Stomach (tissue), 9 donors: ENCODE measurements around the gene ULBP1. TPM values are rescaled to one million over a fixed set of nuclear protein-coding genes. Genes with fewer than 3 reads are reported as not detected.
"Not testable (repeated sequence)": the region's sequence is repeated elsewhere in the genome, so short reads cannot be mapped to it uniquely, and the experiment has no call there.

Experiments used
- DNase-seq, 2 donors: peaks; one replicate each; pipeline versions ENCODE4 v3.0.0 to v3.0.0-alpha.2; 2013 to 2019
- H3K27ac ChIP-seq, 5 donors: fragments of 200-600 bp in 4 of 5; sonication (generic) in 4 of 5; one replicate each; pipeline ENCODE4 v1.5.1; 2013 to 2019; ENCODE audit warnings: mild to moderate bottlenecking in 1 of 5, moderate library complexity in 1 of 5
- H3K27me3 ChIP-seq, 3 donors: fragments of 200-600 bp; sonication (generic); one replicate each; pipeline ENCODE4 v1.5.1; 2017 to 2019; ENCODE audit warnings: mixed run types in 1 of 3
- H3K36me3 ChIP-seq, 4 donors: fragments of 200-600 bp; sonication (generic); 1 replicate in 3 of 4; 2 replicates in 1 of 4; pipeline ENCODE4 v1.5.1; 2016 to 2019
- H3K4me1 ChIP-seq, 4 donors: fragments of 200-600 bp; sonication (generic); one replicate each; pipeline ENCODE4 v1.5.1; 2016 to 2019
- H3K4me3 ChIP-seq, 4 donors: fragments of 200-600 bp; sonication (generic) in 3 of 4; one replicate each; pipeline ENCODE4 v1.5.1; 2016 to 2019; ENCODE audit warnings: mild to moderate bottlenecking in 1 of 4
- H3K9me3 ChIP-seq, 4 donors: fragments of 200-600 bp; sonication (generic); one replicate each; pipeline ENCODE4 v1.5.1; 2016 to 2019
- EP300 ChIP-seq: sonication (generic); formaldehyde crosslinking; IDR thresholded peaks from one replicate; pipeline ENCODE4 v1.6.1; 2017; ENCODE audit warnings: antibody characterized with exemption
- POLR2A ChIP-seq, 4 donors: fragments of 450-650 bp; IDR thresholded peaks; one replicate each; pipeline ENCODE4 v1.6.1; 2016; ENCODE audit warnings: antibody characterized with exemption in 4 of 4, control low read depth in 2 of 4, mild to moderate bottlenecking in 1 of 4, moderate library complexity in 1 of 4
- POLR2AphosphoS5 ChIP-seq, 3 donors: sonication (generic); formaldehyde crosslinking; IDR thresholded peaks; one replicate each; pipeline ENCODE4 v1.6.1; 2016; ENCODE audit warnings: antibody characterized with exemption in 3 of 3
- WGBS, 5 donors: extraction: QIAGEN DNeasy Blood & Tissue Kit in 3 of 5; methylation state at CpG; one replicate each; pipeline versions ENCODE4 v1.1.5 to v1.1.7; 2013 to 2018; 5-methylcytosine and 5-hydroxymethylcytosine counted together
- intact Hi-C: fragments of 100-400 bp; cut with DNase I; formaldehyde crosslinking; loops from one replicate; pipeline ENCODE4 v1.15.1; 2023; ENCODE audit warnings: low total_unique reads
- polyA plus RNA-seq, 3 donors: library from polyadenylated mRNA; stranded (reverse); fragments of 200-250 nt; gene quantifications; one replicate each; pipeline ENCODE4 v1.2.3, GENCODE V29; 2013
- total RNA-seq, 5 donors: library from RNA; depleted of rRNA; stranded (reverse); fragments of >200 nt; gene quantifications; one replicate each; pipeline versions ENCODE4 v1.1.0 to v1.2.3, GENCODE V29; 2014 to 2016
- TF ChIP-seq, protein P1 (sequence below), 7 experiments: fragments of 450-650 bp in 4 of 7; fragments of 200-600 bp in 3 of 7; sonication (generic) in 3 of 7; IDR thresholded peaks; one replicate each; pipeline ENCODE4 v1.5.1; 2016 to 2019; ENCODE audit warnings: antibody characterized with exemption in 7 of 7, control low read depth in 2 of 7, mild to moderate bottlenecking in 1 of 7
- donor health status: healthy with polysubstance abuse.
- donor health status: Bipolar disorder and iron deficiency.
- donor health status: healthy.

The ULBP1 gene
- total and polyA plus RNA-seq, 8 donors, result 0.03 to 1.3 TPM; not detected in 6

DNA sequence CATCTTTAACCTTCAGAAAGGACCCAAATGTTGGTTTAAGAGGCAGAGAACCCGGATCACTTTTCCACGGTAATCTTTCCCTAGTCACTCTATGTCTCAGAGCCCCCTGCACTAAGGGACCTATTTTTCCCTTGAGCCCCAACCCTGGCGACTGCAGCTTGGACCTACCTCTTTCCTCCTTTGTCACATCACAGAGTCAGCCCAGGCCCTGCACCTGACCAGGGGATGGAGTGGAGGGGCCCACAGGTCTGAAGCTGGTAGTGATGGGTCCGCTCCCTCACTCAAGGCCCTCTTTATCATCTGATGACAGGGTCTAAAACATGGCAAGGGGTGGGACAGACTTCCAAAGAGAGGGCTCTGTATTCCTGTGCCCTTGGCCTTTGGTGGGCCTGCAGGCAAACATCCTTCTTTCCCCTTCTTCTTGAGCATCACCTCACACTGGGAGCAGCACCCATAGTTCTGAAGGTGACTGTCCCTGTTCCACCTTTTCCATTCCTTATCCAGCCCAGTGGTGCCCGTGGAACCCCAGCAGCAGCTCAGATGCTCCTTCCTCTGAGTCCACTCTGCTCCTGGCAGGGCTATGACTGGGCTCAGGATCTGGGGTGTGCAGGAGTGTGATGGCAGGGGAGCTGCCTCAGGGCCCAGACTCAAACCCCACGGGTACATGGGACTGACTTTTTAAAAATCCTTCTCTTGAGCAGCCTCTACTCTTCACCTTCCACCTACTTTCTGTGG is 55.3 kb downstream of the ULBP1 start:
- H3K27me3 ChIP-seq, result peaks cover 12 to 61% (median 34%) of the 10 kb centered on the region in 3 donors
- H3K36me3 ChIP-seq, result no peaks in the 10 kb centered on the region
- TF ChIP-seq, protein P1, sequence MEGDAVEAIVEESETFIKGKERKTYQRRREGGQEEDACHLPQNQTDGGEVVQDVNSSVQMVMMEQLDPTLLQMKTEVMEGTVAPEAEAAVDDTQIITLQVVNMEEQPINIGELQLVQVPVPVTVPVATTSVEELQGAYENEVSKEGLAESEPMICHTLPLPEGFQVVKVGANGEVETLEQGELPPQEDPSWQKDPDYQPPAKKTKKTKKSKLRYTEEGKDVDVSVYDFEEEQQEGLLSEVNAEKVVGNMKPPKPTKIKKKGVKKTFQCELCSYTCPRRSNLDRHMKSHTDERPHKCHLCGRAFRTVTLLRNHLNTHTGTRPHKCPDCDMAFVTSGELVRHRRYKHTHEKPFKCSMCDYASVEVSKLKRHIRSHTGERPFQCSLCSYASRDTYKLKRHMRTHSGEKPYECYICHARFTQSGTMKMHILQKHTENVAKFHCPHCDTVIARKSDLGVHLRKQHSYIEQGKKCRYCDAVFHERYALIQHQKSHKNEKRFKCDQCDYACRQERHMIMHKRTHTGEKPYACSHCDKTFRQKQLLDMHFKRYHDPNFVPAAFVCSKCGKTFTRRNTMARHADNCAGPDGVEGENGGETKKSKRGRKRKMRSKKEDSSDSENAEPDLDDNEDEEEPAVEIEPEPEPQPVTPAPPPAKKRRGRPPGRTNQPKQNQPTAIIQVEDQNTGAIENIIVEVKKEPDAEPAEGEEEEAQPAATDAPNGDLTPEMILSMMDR (IDR thresholded peaks at IDR 0.05), result no peak
- TF ChIP-seq EP300, result no peak
- no peak for TF ChIP-seq POLR2AphosphoS5 (IDR thresholded peaks at IDR 0.05)
- TF ChIP-seq POLR2A (IDR thresholded peaks at IDR 0.05), result no peak
- no peaks in the 10 kb centered on the region for H3K9me3 ChIP-seq
- 44 to 63% (median 53%) methylated on average over 6 of the region's 6 CpGs for WGBS, 5 donors
- H3K4me3 ChIP-seq, result no peak overlapping the region
- no peak overlapping the region for H3K27ac ChIP-seq
- no peak for DNase-seq
- peaks cover 4 to 19% (median 9%) of the 10 kb centered on the region in 4 donors for H3K4me1 ChIP-seq
- intact Hi-C loops, result no loop called here

DNA sequence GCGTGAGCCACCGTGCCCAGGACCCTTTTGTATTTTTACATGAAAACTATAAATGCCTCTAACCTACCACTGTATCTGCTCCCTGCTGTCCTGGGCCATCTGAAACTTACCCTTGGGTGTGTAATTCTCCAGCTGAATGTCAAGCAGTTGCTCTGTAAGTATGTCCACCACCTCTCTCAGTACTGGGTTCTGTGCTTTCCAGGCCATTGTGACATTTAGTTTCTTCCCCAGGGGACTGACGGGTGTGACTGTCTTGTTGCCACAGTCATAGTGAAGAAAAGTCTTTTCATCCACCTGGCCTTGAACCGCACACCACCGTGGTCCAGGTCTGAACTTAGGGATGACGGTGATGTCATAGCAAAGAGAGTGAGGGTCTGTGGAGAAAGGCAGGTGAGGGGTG is 58.1 kb downstream of the ULBP1 start:
- DNase-seq, H3K4me3 ChIP-seq, H3K27ac ChIP-seq, H3K36me3 ChIP-seq, H3K9me3 ChIP-seq, intact Hi-C loops: not testable (repeated sequence)
- 88 to 100% (median 93%) methylated on average over 2 of the region's 6 CpGs for WGBS, 5 donors
- Histone ChIP-seq H3K27me3 (peaks cover 0 to 62% (median 30%) of the 10 kb centered on the region in 3 donors), H3K4me1 (peaks cover 10 to 18% (median 14%) of the 10 kb centered on the region in 4 donors)

Other genes with a start within 250 kb of the ULBP1 start
- gene LATS1, start 245.8 kb upstream of the ULBP1 start, total RNA-seq, result 100 to 1,000 TPM in 1 of 5 donors, 10 to 100 TPM in 4; 10.7 to 109 (median 28.4) TPM
- gene LATS1, start 245.8 kb upstream of the ULBP1 start, polyA plus RNA-seq, result 1 to 10 TPM; 3.8 to 5.0 (median 4.1) TPM
- gene NUP43, start 217.4 kb upstream of the ULBP1 start, total RNA-seq, result 10 to 100 TPM in 4 of 5 donors, 1 to 10 TPM in 1; 1.2 to 51.9 (median 39.0) TPM
- gene NUP43, start 217.4 kb upstream of the ULBP1 start, polyA plus RNA-seq, result 1 to 10 TPM; 5.2 to 9.0 (median 6.3) TPM
- gene PCMT1, start 214.2 kb upstream of the ULBP1 start, total RNA-seq, result 100 to 1,000 TPM in 1 of 5 donors, 10 to 100 TPM in 3, 1 to 10 TPM in 1; 2.6 to 109 (median 78.6) TPM
- 10 to 100 TPM; 35.6 to 44.5 (median 42.0) TPM for gene PCMT1, start 214.2 kb upstream of the ULBP1 start, polyA plus RNA-seq
- gene LRP11, start 99.6 kb upstream of the ULBP1 start, total RNA-seq, result 10 to 100 TPM in 3 of 5 donors, 1 to 10 TPM in 2; 1.8 to 80.8 (median 23.9) TPM
- 10 to 100 TPM in 1 of 3 donors, 1 to 10 TPM in 2; 2.0 to 18.1 (median 7.4) TPM for gene LRP11, start 99.6 kb upstream of the ULBP1 start, polyA plus RNA-seq
- gene RAET1E, start 65.8 kb upstream of the ULBP1 start, total RNA-seq, result not detected
- gene RAET1E, start 65.8 kb upstream of the ULBP1 start, polyA plus RNA-seq, result 1 to 10 TPM in 1 of 3 donors, under 1 TPM in 1, not detected in 1; 0.19 to 2.6 TPM
- under 1 TPM in 1 of 5 donors, not detected in 4; 0.89 TPM for gene RAET1G, start 40.8 kb upstream of the ULBP1 start, total RNA-seq
- 1 to 10 TPM in 1 of 3 donors, not detected in 2; 3.1 TPM for gene RAET1G, start 40.8 kb upstream of the ULBP1 start, polyA plus RNA-seq
- 1 to 10 TPM in 1 of 5 donors, not detected in 4; 1.4 TPM for gene ULBP2, start 21.9 kb upstream of the ULBP1 start, total RNA-seq
- gene ULBP2, start 21.9 kb upstream of the ULBP1 start, polyA plus RNA-seq, result under 1 TPM in 2 of 3 donors, not detected in 1; 0.31 to 0.43 TPM
- gene RAET1L, start 61.6 kb downstream of the ULBP1 start, total RNA-seq, result not detected
- 1 to 10 TPM in 2 of 3 donors, not detected in 1; 1.1 to 5.0 TPM for gene RAET1L, start 61.6 kb downstream of the ULBP1 start, polyA plus RNA-seq
- 1 to 10 TPM in 2 of 5 donors, under 1 TPM in 1, not detected in 2; 0.87 to 4.6 (median 2.0) TPM for gene ULBP3, start 105.2 kb downstream of the ULBP1 start, total RNA-seq
- gene ULBP3, start 105.2 kb downstream of the ULBP1 start, polyA plus RNA-seq, result 1 to 10 TPM in 1 of 3 donors, under 1 TPM in 1, not detected in 1; 0.20 to 1.2 TPM
- 10 to 100 TPM in 1 of 5 donors, 1 to 10 TPM in 1, under 1 TPM in 1, not detected in 2; 0.55 to 13.8 (median 9.8) TPM for gene PPP1R14C, start 179.1 kb downstream of the ULBP1 start, total RNA-seq
- gene PPP1R14C, start 179.1 kb downstream of the ULBP1 start, polyA plus RNA-seq, result 1 to 10 TPM in 1 of 3 donors, under 1 TPM in 1, not detected in 1; 0.25 to 4.1 TPM